Brain microvascular endothelial cell (primary cell): ENCODE measurements around the gene MMP2.
A peak's percentile ranks its signal among the peaks of the same experiment; 100 is the strongest.

ENCODE experiments used
- DNase-seq: peaks from one replicate; pipeline ENCODE4 v3.0.0-alpha.2; 2020
- H3K27ac ChIP-seq: fragments of 250-450 bp; sonication (Bioruptor Pico); 2 replicates; pipeline ENCODE4 v1.5.1; 2020; ENCODE audit warnings: mild to moderate bottlenecking, moderate library complexity
- H3K27me3 ChIP-seq: fragments of 250-450 bp; sonication (Bioruptor Pico); replicated peaks from 2 replicates; pipeline ENCODE4 v1.5.1; 2020; ENCODE audit warnings: mild to moderate bottlenecking
- H3K36me3 ChIP-seq: fragments of 250-450 bp; sonication (Bioruptor Pico); replicated peaks from 2 replicates; pipeline ENCODE4 v1.5.1; 2020; ENCODE audit warnings: mild to moderate bottlenecking
- H3K4me3 ChIP-seq: 2 replicates; pipeline ENCODE4 v1.5.1; 2011; ENCODE audit warnings: low read depth, mild to moderate bottlenecking, control low read depth, low read length, moderate library complexity
- in situ Hi-C: cut with HindIII; loops from 2 replicates; pipeline ENCODE4 v1.10.0; 2017; ENCODE audit warnings: low sequenced_read_pairs, low pct_ligation_motif_present
- TF ChIP-seq, protein P1 (sequence below): IDR thresholded peaks from 2 replicates; pipeline ENCODE4 v1.5.1; 2011; ENCODE audit warnings: low read depth, mild to moderate bottlenecking, moderate library complexity, low read length, control low read depth, inconsistent platforms; ENCODE audit errors: missing control alignments

The MMP2 gene

DNA sequence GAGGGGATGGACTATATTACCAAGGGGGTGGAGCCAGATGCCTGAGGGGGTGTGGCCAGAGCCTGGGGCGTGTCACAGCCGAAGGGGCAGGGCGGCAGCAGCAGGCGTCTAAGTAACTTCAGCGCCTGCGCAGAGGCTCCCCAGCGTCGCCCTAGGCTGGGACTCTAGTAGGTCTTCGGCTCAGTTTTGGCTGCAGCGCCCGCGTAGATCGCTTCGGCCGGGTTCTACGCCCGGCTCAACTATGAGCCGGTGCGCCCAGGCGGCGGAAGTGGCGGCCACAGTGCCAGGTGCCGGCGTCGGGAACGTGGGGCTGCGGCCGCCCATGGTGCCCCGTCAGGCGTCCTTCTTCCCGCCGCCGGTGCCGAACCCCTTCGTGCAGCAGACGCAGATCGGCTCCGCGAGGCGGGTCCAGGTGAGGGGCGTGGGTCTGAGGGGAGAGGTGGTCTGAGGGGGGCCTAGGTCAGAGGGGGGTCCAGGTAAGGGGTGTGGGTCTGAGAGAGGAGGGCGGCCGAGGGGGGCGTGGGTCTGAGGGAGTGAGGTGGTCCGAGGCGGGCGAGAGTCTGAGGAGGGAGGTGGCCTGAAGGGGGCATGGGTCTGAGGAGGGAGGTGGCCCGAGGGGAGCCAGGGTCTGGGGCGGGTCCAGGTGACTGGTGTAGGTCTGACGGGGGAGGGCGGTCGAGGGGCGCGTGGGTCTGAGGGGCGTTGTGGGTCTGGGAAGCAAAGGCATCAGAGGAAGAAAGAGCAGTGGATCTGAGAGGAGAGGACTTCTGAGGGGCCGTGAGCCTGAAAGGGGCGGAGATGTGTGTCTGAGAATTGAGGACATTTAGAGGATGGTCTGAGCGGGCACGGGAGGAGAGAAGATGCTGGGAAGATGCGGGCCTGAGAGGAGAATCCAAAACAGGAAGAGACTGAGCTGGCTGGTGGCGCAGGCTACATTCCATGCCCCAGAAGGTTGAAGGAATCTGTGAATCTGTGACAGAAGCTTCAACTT, 30.2 kb downstream of the MMP2 start, which contains the start of gene LPCAT2:
TSS of gene LPCAT2 (plus strand) at position 132 of the 991 bp plus-strand sequence. CDS start at position 242, 110 bp downstream.
- in situ Hi-C loops: no loop called here
- Histone ChIP-seq H3K27ac (peak within 1 kb of the TSS; percentile 20), H3K27me3 (no peaks in the 10 kb centered on the region), H3K36me3 (peaks cover 3% of the 10 kb centered on the region), H3K4me3 (peak within 1 kb of the TSS; percentile 73)
- DNase-seq: peak; percentile 80
- TF ChIP-seq, protein P1, sequence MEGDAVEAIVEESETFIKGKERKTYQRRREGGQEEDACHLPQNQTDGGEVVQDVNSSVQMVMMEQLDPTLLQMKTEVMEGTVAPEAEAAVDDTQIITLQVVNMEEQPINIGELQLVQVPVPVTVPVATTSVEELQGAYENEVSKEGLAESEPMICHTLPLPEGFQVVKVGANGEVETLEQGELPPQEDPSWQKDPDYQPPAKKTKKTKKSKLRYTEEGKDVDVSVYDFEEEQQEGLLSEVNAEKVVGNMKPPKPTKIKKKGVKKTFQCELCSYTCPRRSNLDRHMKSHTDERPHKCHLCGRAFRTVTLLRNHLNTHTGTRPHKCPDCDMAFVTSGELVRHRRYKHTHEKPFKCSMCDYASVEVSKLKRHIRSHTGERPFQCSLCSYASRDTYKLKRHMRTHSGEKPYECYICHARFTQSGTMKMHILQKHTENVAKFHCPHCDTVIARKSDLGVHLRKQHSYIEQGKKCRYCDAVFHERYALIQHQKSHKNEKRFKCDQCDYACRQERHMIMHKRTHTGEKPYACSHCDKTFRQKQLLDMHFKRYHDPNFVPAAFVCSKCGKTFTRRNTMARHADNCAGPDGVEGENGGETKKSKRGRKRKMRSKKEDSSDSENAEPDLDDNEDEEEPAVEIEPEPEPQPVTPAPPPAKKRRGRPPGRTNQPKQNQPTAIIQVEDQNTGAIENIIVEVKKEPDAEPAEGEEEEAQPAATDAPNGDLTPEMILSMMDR: peak; percentile 17

DNA sequence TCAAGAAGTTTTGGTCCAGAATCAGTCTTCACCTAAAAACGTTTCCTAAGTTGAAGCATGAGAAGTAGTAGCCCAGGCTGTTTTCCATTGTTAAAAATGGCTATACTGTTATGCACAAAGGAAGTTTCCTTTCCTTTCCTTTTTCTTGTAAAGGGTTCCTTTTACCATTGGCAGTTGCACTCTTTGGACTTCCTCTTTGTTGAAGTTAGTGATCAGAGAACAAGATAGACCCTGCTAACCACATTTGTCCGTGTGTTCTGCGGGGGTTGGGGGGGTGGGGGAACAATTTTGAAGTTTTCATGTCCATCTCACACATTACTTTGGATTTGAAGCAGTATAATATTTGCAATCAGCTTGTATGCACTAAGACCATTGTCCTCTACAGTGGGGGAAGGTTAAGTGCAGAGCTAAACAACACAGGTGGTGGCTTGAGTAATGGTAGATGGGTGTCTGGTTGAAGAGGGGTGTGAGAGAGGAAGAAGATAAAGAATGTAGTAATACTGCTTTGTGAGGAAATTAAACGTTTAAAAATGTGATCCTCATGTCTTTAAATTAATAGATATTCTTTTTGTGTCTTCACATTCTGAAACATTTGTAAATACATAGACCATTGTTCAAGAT, 31.3 kb downstream of the MMP2 start:
- DNase-seq: no peak
- Histone ChIP-seq H3K27ac (no peak overlapping the region), H3K36me3 (peaks cover 3% of the 10 kb centered on the region), H3K27me3 (no peaks in the 10 kb centered on the region), H3K4me3 (peak overlapping the region; percentile 73)
- in situ Hi-C loops: no loop called here
- TF ChIP-seq, protein P1: no peak

DNA sequence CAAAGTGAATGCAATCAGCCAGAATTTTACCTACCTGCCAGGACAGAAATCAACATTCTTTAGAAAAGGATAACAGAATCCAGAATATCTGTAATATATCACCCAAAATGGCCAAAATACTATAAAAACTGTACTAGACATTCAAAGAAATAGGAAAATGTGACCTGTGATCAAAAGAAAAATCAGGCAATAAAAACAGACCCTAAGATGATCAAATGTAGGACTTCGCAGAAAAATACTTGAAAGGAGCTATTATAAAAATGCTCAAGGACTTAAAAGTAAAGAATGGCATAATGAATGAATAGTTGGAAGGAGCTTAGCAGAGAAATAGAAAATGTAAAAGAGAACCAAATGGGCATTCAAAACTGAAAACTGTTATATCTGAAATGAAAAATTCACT, 33.9 kb downstream of the MMP2 start:
- no peak overlapping the region for H3K4me3 ChIP-seq
- TF ChIP-seq, protein P1: no peak
- H3K27ac ChIP-seq: no peak overlapping the region
- no peak for DNase-seq
- in situ Hi-C loops: no loop called here
- H3K36me3 ChIP-seq: no peaks in the 10 kb centered on the region
- no peaks in the 10 kb centered on the region for H3K27me3 ChIP-seq

DNA sequence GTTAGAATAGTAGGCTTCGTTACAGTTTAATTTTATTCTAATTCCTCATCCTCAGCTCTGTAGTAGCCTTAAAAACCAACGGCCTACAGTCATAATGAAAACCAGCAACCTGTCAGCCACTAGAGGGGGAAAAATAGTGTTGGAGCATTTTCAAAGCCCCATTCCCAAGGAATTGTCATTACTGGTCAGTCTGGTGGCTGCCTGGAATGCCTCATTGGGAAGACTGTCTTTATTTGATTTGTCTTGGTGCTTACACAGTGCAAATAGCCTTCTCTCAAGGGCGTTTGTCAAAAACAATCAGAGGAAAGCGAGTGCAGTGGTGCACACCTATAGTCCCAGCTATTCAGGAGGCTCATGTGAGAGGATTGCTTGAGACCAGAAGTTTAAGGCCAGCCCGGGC, 34.6 kb downstream of the MMP2 start:
- in situ Hi-C loops: no loop called here
- H3K4me3 ChIP-seq: no peak overlapping the region

DNA sequence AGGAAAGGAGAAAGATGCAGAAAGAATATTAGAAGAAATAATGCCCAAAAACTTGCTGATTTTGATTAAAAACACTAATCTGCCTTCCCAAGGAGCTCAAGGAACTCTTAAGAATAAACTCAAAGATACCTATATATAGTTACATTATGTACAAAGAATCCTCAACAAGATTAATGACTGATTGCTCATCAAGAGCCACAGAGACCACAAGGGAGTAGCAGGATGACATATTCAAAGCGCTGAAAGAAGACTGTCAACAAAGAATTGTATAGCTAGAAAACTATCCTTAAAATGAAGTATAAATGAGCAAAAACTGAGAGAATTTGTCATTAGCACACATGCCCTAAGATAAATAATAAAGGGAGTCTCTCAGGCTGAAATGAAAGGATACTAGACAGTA, 36.1 kb downstream of the MMP2 start:
- H3K27ac ChIP-seq: peak overlapping the region; percentile 26
- no peak overlapping the region for H3K4me3 ChIP-seq
- no peaks in the 10 kb centered on the region for H3K36me3 ChIP-seq
- TF ChIP-seq, protein P1: no peak
- in situ Hi-C loops: no loop called here
- DNase-seq: peak; percentile 62
- no peaks in the 10 kb centered on the region for H3K27me3 ChIP-seq

More for the DNA sequence above, 34.6 kb downstream of the MMP2 start:
- Histone ChIP-seq H3K27ac (no peak overlapping the region), H3K27me3 (no peaks in the 10 kb centered on the region), H3K36me3 (no peaks in the 10 kb centered on the region)
- DNase-seq: no peak
- TF ChIP-seq, protein P1: peak; percentile 46
